HG02642 (cell line): Measurements from ENCODE around the gene UFC1.
A peak's percentile ranks its signal among the peaks of the same experiment; 100 is the strongest.

Source experiments
- ATAC-seq: cut with Tn5 transposase; IDR thresholded peaks from one replicate; pipeline ENCODE4 v1.9.1; 2021; ENCODE audit warnings: mild to moderate bottlenecking; ENCODE audit not compliant: unreplicated experiment, poor library complexity

UFC1 gene

DNA sequence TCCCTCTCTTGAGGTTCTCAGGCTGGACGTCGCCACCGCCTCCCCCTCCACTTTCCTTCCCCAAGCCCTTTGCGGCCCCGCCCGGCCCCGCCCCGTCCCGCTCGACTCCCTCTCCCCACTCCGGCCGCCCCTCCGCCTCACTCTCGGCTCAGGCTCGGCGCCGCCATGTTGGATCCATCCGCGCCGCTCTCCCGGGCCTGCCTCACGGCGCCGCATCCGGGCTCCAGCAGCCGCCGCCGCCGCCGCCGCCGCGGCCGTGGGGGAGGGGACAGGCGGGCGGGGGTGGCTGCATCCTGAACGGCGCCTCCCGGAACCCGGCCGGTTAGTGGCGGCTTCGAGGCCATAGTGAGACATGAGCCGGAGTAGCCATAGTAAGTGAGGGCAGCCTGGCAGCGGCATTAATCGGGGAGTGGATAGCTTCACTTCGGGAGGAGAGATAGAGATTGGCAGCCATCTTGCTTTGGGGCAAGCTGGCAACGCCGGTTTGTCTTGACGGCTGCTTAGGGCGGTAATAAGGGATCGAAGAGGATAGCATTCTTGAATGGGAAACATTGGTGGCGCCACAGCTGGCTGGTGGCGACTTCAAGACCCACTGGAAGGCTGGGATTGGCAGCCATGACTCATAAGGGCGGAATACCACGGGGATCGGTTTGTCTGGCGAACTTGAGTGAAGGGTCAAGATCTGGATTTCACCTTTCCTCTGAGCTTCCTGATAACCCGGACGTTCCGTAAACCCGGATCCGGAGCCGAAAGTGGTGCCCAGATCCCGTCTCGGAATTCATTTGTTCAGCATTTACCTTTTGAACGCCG is 21.2 kb upstream of the UFC1 start, which contains the start of gene DEDD:
DEDD (minus strand) TSS at position 258 of the 810 bp plus-strand sequence. CDS start 8,205 bp downstream, outside the sequence.
- peak; percentile 93 for ATAC-seq

DNA sequence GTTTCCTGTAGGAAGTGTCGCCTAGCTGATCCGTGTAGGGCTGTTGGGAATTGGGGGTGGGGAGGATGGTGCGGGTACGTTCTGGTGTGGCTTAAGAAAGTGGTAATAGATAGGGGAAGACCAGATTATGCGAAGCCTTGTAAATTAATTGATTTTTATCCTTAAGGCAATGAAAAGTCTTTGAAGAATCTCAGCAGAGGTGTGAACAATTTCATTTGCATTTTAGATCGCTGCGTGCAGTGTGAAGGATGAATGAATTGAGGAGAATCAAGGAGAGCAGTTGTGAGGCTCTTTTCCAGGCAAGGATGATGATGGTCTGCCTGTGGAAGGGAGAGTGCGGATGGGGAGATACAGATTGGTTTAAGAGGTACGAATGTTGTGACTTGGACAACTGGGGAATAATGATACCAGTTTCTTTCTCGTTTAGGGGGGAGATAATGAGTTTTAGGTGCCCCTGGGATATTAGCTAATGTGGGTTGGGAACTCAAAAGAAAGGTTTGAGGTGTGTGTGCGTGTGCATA is 20.5 kb upstream of the UFC1 start:
- no peak for ATAC-seq

DNA sequence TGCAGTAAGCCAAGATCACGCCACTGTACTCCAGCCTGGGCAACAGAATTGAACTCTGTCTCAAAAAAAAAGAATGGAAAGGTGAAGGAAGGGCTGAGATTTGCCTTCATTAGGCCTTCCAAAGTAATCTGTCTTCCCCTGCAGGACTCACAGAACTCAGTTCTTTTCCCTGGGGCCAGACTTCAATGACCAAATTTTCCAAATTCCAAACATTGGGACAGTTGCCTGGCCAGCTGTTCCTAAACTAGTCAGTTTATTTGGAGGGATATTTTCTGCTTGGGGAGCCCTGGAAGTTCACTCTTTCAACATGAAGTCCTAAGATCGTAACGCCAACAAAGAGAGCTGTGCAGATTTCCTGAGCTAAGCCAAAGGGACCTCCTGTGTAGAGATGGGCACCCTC is 15.9 kb upstream of the UFC1 start:
- no peak for ATAC-seq

DNA sequence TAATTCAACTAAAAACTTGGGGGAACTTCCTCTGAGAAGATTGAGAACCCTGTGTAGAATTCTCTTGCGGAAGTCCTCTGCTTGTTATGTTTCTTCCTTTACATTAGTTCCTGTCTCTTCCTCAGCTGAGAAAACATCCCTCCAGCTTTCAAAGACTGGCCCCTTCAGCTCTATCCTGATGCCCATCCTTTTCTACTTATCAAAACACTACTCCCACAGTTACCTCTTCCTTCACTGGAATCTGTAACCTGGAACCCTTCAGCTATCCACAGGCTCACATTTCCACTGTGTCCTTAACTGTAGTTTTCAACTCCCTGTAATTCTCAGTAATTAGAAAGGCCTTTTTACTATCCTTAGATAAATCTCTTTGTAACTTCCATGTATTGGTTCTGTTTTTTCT is 15.3 kb upstream of the UFC1 start:
- no peak for ATAC-seq

DNA sequence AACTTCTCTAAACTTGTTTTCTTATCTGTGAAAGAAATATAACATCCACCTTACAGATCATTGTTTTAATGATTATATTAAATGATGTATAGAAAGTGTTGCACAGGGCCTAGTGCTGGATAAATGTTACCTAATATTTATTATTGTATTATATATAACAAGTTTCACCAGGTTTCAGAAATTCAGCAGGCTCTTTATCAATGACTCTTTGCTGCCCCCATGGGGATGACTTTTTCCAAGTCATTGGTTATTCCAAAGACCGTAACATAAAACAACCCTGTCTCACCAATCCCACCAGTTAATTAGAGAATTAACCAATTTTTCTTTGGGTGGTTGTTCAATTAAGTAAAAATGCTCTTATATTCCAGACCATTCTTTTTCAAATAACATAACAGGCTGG is 14.0 kb upstream of the UFC1 start:
- no peak for ATAC-seq

DNA sequence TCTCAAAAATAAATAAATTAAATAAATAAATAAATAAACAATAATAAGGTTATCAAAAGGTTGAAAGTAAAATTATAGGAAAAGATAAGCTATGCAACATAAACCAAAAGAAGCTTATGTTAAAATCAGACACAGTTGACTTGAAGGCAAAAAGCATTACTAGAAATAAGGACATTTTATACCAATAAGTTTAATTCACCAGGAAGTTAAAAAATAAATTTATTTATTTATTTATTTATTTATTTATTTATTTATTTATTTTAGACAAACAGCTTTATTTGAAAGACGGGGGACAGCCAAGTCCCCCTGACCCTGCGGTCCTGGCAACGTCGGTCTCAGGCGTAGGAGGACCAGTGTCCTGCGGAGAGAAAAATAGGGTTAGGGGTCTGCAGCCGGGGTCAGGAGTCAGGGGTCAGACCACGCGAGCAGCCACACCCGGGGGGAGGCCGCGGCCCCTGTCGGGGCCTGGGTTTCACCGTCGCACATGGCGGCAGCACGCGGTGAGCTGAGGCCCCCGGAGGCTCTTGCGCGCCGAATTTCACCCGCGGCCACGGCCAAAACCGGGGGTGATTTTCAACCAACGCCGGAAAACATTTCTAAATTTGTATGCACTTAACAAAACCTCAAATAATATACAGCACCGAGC is 12.9 kb upstream of the UFC1 start:
- ATAC-seq, result no peak

DNA sequence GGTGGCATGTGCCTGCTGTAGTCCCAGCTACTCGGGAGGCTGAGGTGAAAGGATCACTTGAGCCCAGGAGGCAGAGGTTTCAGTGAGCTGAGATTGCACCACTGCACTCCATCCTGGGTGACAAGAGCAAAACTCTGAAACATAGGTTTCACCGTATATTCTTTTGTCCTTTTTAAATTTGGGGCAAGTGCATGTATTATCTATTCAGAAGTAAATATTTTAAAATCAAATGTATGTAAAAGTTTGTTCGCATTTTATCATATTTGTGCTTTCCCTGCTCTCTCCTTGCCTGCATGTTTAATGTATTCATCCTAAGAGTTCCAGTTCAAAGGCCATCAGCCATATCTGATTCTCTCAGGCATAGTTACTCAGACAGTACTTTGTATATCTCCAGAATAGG is 7.9 kb upstream of the UFC1 start:
- no peak for ATAC-seq

DNA sequence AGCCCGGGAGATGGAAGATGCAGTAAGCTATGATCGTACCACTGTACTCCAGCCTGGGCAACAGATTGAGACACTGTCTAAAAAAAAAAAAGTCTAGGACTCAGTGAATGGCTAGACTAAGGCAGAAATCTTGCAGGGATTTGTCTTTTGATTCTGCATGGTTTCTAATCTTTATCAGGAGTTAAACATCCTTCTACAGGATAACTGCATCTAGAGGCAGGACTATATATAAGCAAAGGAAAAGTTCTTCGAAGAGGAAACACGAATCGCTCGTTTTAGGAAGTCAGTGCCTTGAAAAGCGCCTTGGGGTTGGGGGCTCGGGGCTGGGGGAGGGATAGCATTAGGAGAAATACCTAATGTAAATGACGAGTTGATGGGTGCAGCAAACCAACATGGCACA is 602 bp upstream of the UFC1 start:
- ATAC-seq, result no peak

DNA sequence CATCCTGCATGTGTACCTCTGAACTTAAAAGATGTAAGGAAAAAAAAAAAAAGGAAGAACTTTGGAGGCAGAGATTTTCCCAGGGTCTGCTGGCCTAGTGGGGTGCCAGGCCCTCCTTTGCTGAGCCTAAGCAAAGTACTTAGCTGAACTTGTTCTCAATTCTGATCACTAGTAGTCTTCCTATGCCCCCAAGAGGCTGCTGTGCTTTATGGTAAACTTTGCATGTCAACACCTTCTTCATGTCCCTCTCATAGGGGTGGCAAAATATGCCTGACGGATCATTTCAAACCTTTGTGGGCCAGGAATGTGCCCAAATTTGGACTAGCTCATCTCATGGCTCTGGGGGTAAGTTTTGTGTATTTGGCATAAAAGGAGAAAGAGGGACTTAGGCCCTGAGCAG is 4.1 kb downstream of the UFC1 start:
- no peak for ATAC-seq

DNA sequence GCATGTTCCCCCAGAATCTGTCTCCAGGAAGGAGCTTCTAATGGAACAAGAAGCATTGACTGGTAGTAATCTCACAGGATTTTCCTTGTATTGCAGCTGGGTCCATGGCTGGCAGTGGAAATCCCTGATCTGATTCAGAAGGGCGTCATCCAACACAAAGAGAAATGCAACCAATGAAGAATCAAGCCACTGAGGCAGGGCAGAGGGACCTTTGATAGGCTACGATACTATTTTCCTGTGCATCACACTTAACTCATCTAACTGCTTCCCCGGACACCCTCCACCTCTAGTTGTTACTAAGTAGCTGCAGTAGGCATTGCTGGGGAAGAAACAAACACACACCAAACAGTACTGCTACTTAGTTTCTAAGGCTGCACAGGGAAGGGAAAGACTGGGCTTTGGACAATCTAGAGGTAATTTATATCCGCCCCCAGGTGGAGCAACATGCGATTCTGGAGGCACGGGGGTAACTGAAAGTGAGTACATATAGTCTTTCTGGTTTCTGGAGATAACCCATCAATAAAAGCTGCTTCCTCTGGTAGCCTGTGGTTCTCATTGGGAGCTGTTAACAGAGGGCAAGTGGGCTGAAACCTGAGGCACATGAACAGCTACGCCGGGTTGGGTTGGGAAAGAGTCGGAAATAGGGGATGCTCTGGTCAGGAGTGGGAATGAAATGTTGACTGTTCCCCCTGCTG is 4.7 kb downstream of the UFC1 start:
- no peak for ATAC-seq

DNA sequence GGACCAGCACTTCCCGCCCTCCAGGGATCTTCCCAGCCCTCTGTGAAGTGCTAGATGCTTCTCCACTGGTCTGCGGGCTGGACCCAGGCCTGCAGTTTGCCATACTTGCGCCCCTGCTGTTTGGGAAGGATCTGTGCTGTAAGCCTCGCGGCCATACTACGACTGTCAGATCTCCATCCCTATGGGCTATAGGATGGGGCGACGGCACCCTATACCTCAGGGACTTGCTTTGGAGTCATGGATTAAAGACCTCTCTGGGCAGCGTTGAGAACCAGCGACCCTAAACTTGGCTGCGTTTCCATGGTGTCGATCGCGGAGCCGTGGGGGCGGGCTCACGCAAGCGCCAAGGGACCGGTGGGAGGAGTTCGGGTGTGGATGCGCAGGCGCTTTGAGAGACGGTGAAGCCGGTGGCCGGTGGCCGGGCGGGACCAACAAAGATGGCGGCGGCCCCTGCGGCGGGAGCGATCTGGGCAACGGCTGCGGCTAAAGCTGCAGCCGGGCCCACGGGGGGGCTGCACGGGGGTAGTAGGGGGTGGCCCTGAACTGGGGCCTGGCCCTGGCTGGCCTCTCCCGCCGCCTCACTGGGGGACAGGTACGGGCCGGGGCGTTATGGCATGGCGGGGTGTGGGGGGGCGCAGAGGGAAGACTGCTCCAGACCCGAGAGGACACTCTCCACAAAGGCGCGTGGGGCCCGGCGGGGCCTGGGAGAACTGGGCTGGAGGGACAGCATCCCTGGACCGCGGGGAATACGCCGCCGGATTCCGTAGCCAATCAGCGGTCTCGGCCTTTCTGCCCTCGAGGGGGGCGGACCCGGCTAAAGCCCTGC is 5.5 kb downstream of the UFC1 start, which contains the start of gene USP21:
USP21 (plus strand) TSS at position 414 of the 826 bp plus-strand sequence. CDS start 1,141 bp downstream, outside the sequence.
- ATAC-seq, result peak; percentile 91

DNA sequence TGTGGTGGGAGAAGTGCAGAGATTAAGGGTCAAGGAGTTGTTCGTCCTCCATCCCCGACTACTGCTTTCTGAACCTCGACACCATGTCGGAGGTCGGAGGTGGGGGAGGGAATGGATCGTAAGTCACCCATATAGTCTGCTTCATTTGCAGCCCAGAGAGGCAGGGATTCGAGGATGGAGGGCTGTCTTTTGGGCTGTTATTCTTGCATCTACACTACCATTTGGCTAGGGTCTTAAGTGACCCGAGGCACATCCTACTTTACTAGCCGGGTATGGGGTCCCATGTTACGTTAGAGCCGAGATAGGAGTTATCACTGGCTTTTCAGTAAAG is 6.1 kb downstream of the UFC1 start:
- ATAC-seq, result no peak

DNA sequence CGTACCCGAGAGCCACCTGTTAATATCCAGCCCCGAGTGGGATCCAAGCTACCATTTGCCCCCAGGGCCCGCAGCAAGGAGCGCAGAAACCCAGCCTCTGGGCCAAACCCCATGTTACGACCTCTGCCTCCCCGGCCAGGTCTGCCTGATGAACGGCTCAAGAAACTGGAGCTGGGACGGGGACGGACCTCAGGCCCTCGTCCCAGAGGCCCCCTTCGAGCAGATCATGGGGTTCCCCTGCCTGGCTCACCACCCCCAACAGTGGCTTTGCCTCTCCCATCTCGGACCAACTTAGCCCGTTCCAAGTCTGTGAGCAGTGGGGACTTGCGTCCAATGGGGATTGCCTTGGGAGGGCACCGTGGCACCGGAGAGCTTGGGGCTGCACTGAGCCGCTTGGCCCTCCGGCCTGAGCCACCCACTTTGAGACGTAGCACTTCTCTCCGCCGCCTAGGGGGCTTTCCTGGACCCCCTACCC is 6.9 kb downstream of the UFC1 start:
- ATAC-seq, result no peak

DNA sequence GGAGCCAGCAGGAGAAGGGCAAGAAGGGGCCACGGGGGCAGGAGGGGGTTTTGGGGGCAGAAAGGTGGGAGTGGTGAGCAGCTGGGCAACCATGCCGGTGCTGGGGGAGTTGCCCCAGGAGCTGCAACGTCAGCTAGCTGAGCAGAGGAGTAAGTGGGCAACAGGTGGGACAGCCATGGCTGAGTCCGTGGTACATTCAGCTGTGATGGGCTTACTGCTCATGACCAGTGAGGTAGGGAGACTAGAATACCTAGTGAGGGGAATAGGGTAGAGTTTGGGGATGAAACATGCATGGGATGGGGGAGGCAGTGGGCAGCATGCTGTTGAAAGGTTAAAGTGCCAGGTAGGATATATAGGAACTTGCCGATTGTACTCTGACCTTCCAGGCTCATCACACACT is 7.9 kb downstream of the UFC1 start:
- ATAC-seq, result no peak

DNA sequence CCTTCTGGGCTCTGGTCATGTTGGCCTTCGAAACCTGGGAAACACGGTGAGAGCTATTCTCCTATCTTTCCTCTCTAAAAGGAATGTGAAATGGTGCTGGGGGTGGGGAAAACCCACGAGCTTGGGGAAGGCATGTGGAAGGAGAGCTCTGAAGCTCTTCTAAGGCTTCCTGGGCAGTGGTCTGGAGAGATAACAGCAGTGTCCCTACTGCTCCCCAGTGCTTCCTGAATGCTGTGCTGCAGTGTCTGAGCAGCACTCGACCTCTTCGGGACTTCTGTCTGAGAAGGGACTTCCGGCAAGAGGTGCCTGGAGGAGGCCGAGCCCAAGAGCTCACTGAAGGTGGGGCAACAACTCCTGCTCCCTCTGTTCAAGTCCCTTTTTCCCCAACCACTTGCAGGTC is 8.3 kb downstream of the UFC1 start:
- no peak for ATAC-seq

DNA sequence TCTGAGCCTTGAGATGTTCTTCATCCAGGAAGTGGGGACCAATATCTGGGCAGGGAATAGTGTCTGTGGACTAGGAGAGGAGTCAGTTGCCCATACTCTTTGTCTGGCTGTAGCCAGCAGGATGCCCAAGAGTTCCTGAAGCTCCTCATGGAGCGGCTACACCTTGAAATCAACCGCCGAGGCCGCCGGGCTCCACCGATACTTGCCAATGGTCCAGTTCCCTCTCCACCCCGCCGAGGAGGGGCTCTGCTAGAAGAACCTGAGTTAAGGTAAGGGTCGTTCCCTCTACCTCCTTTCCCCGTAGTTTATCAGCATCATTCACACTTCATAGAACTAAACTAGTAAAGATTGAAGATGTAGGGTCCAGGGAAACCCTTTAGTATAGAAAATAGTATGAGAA is 9.0 kb downstream of the UFC1 start:
- ATAC-seq, result no peak

DNA sequence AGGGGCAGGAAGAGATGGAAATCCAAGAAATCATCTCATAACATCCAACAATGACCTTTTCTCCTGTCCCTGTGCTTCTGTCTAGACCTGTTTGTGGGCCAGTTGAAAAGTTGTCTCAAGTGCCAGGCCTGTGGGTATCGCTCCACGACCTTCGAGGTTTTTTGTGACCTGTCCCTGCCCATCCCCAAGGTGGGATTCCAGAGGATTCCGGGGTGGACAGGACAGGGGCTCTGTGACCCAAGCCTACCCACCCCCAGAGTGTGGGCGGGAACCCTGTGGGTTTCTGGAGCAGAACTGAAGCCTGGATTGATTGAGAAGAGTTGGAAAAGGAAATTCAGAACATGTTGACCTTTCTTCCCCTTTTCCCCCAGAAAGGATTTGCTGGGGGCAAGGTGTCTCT is 10.0 kb downstream of the UFC1 start:
- ATAC-seq, result no peak

DNA sequence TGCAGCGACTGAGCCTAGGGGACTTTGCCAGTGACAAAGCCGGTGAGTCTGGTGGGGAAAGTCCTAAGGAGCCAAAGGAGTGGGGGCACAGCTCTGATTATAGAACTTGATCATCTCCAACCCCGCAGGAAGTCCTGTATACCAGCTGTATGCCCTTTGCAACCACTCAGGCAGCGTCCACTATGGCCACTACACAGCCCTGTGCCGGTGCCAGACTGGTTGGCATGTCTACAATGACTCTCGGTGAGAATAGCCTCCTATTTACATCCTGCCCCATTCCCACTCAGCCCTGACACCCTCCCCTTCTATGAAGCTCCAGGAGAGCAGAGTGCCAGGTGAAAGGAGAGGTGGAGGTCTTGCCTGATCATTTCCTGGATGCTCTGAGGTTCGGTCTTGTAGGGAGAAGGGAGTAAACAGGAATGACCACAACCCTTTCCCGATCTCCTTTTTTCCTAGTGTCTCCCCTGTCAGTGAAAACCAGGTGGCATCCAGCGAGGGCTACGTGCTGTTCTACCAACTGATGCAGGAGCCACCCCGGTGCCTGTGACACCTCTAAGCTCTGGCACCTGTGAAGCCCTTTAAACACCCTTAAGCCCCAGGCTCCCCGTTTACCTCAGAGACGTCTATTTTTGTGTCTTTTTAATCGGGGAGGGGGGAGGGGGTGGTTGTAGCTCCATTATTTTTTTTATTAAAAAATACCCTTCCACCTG is 11.3 kb downstream of the UFC1 start:
- ATAC-seq, result no peak
